Chondrocyte (in vitro differentiated cells): ENCODE results near the gene MFSD1. TPM values are rescaled to one million over a fixed set of nuclear protein-coding genes. Genes with fewer than 3 reads are reported as not detected.

Experiments
- DNase-seq: peaks from one replicate; pipeline ENCODE4 v3.0.0; 2021; ENCODE audit warnings: mixed read lengths, low spot score
- H3K27ac Mint-ChIP-seq: one replicate; pipeline ENCODE4 v1.8.0; 2021; ENCODE audit warnings: mild to moderate bottlenecking, moderate library complexity, mixed read lengths; ENCODE audit not compliant: unreplicated experiment
- H3K27me3 Mint-ChIP-seq: 2 replicates; pipeline ENCODE4 v1.8.0; 2021; ENCODE audit warnings: low read depth, mixed read lengths
- H3K36me3 Mint-ChIP-seq: 2 replicates; pipeline ENCODE4 v1.8.0; 2021; ENCODE audit warnings: low read depth, mixed read lengths
- H3K4me1 Mint-ChIP-seq: 2 replicates; pipeline ENCODE4 v1.8.0; 2021; ENCODE audit warnings: low read depth, mild to moderate bottlenecking, mixed read lengths
- H3K4me3 Mint-ChIP-seq: one replicate; pipeline ENCODE4 v1.8.0; 2021; ENCODE audit warnings: mild to moderate bottlenecking, moderate library complexity, mixed read lengths; ENCODE audit not compliant: unreplicated experiment
- H3K9me3 Mint-ChIP-seq: 2 replicates; pipeline ENCODE4 v1.8.0; 2021; ENCODE audit warnings: low read depth, mixed read lengths
- CTCF ChIP-seq: fragments of 200-600 bp; sonication (generic); IDR thresholded peaks from 2 replicates; pipeline ENCODE4 v1.5.0; 2021; ENCODE audit warnings: antibody characterized with exemption, mild to moderate bottlenecking, moderate library complexity
- long read RNA-seq: library from polyadenylated mRNA; stranded (forward); transcript quantifications from one replicate; pipeline ENCODE4 v2.0.0, GENCODE V29; 2021
- total RNA-seq: library from RNA; stranded (reverse); gene quantifications from 3 replicates; pipeline ENCODE4 v1.2.1, GENCODE V29; 2021

MFSD1 gene
- total RNA-seq: 52.8 to 67.9 TPM (median 53.9 TPM) in 3 replicates
- long read RNA-seq, transcript MFSD1-203 (16 exons, 2,423 nt): major isoform, 99 of 114 reads
- long read RNA-seq, transcript MFSD1-215 (15 exons, 2,121 nt): minor isoform, 6 of 114 reads
- long read RNA-seq, partial matches to known transcripts: 1 of 114 reads
- long read RNA-seq, other reads (novel, unspliced or antisense): 8 of 114 reads

GRCh38 chr3:158801696-158802408 lies at the start of gene MFSD1:
Gene MFSD1 (plus strand): TSS chr3:158802054. CDS start chr3:158802153, 99 bp downstream.
- no peaks in the 10 kb centered on the region for H3K9me3 Mint-ChIP-seq
- H3K27ac Mint-ChIP-seq: peak within 1 kb of the TSS; percentile 93
- peaks cover 38% of the 10 kb centered on the region for H3K4me1 Mint-ChIP-seq
- H3K36me3 Mint-ChIP-seq: peaks cover 4% of the 10 kb centered on the region
- H3K4me3 Mint-ChIP-seq: peak within 1 kb of the TSS; percentile 84
- peak; percentile 96 for DNase-seq
- H3K27me3 Mint-ChIP-seq: peaks cover 3% of the 10 kb centered on the region
- TF ChIP-seq CTCF: no peak

GRCh38 chr3:158753854-158754253 lies 48.0 kb upstream of the MFSD1 start:
- TF ChIP-seq CTCF: no peak
- Mint-ChIP-seq H3K36me3 (peaks cover 2% of the 10 kb centered on the region), H3K9me3 (no peaks in the 10 kb centered on the region), H3K27ac (no peak overlapping the region), H3K4me1 (no peaks in the 10 kb centered on the region), H3K4me3 (no peak overlapping the region), H3K27me3 (no peaks in the 10 kb centered on the region)
- DNase-seq: no peak

GRCh38 chr3:158755421-158755820 lies 46.4 kb upstream of the MFSD1 start:
- DNase-seq: no peak
- TF ChIP-seq CTCF: no peak
- H3K36me3 Mint-ChIP-seq: no peaks in the 10 kb centered on the region
- H3K27me3 Mint-ChIP-seq: no peaks in the 10 kb centered on the region
- H3K9me3 Mint-ChIP-seq: no peaks in the 10 kb centered on the region
- no peak overlapping the region for H3K27ac Mint-ChIP-seq
- H3K4me1 Mint-ChIP-seq: no peaks in the 10 kb centered on the region
- no peak overlapping the region for H3K4me3 Mint-ChIP-seq

GRCh38 chr3:158761350-158761749 lies 40.5 kb upstream of the MFSD1 start:
- no peak for DNase-seq
- TF ChIP-seq CTCF: no peak
- no peak overlapping the region for H3K4me3 Mint-ChIP-seq

GRCh38 chr3:158762701-158763100 lies 39.2 kb upstream of the MFSD1 start:
- no peaks in the 10 kb centered on the region for H3K9me3 Mint-ChIP-seq
- DNase-seq: no peak
- no peak for TF ChIP-seq CTCF
- H3K36me3 Mint-ChIP-seq: peaks cover 5% of the 10 kb centered on the region
- peaks cover 3% of the 10 kb centered on the region for H3K27me3 Mint-ChIP-seq
- no peak overlapping the region for H3K27ac Mint-ChIP-seq
- no peak overlapping the region for H3K4me3 Mint-ChIP-seq
- H3K4me1 Mint-ChIP-seq: no peaks in the 10 kb centered on the region

More at GRCh38 chr3:158761350-158761749, 40.5 kb upstream of the MFSD1 start:
- peaks cover 5% of the 10 kb centered on the region for H3K36me3 Mint-ChIP-seq
- H3K9me3 Mint-ChIP-seq: no peaks in the 10 kb centered on the region
- H3K27me3 Mint-ChIP-seq: peaks cover 3% of the 10 kb centered on the region
- H3K4me1 Mint-ChIP-seq: no peaks in the 10 kb centered on the region
- H3K27ac Mint-ChIP-seq: no peak overlapping the region
